Stimulated activated naive CD8-positive, alpha-beta T cell treated with anti-CD3 and anti-CD28 coated beads, Interleukin-15, Interleukin-2, amounts not matched to agents 100 U/mL and 50 U/mL, for 24 hours (primary cell): Measurements from ENCODE around the gene UNC45B.
A peak's percentile ranks its signal among the peaks of the same experiment; 100 is the strongest.
"Not testable (repeated sequence)": the region's sequence is repeated elsewhere in the genome, so short reads cannot be mapped to it uniquely, and the experiment has no call there.

Experiments used
- ATAC-seq: fragments of 150-1000 bp; cut with Tn5 transposase; one replicate; pipeline ENCODE4 v1.10.0; 2021
- DNase-seq: peaks from one replicate; pipeline ENCODE4 v3.0.0; 2021

UNC45B gene

GRCh38 chr17:35147375-35147905 lies at the start of gene UNC45B:
TSS of gene UNC45B (plus strand) at chr17:35147817. CDS start at chr17:35148264, 447 bp downstream.
- no peak for ATAC-seq

GRCh38 chr17:35099908-35100307 lies 47.7 kb upstream of the UNC45B start:
- no peak for ATAC-seq
- DNase-seq, result no peak

More at GRCh38 chr17:35147375-35147905, at the start of gene UNC45B:
- DNase-seq, result no peak

GRCh38 chr17:35101036-35101435 lies 46.6 kb upstream of the UNC45B start:
- DNase-seq, result no peak
- ATAC-seq, result no peak

- ATAC-seq (no peak), DNase-seq (no peak)
Observed at GRCh38 chr17:35101725-35102124, 45.9 kb upstream of the UNC45B start.

GRCh38 chr17:35103271-35103670 lies 44.3 kb upstream of the UNC45B start:
- DNase-seq, result no peak

GRCh38 chr17:35104844-35105450 lies 42.7 kb upstream of the UNC45B start:
- ATAC-seq, result no peak

More at GRCh38 chr17:35103271-35103670, 44.3 kb upstream of the UNC45B start:
- no peak for ATAC-seq

GRCh38 chr17:35110791-35111190 lies 36.8 kb upstream of the UNC45B start:
- not testable (repeated sequence) for DNase-seq, ATAC-seq

More at GRCh38 chr17:35104844-35105450, 42.7 kb upstream of the UNC45B start:
- no peak for DNase-seq

- ATAC-seq (no peak), DNase-seq (no peak)
Observed at GRCh38 chr17:35116845-35117244, 30.8 kb upstream of the UNC45B start.

GRCh38 chr17:35117984-35118383 lies 29.6 kb upstream of the UNC45B start:
- ATAC-seq, result no peak
- DNase-seq, result no peak

- peak; percentile 85 for DNase-seq
- ATAC-seq, result peak; percentile 91
Observed at GRCh38 chr17:35119370-35120165, 28.0 kb upstream of the UNC45B start, which contains the start of gene RAD51D. TSS of gene RAD51D (minus strand) at chr17:35119860. CDS start at chr17:35119613, 247 bp downstream.

GRCh38 chr17:35121315-35121714 lies 26.3 kb upstream of the UNC45B start, which contains the start of gene FNDC8:
TSS of gene FNDC8 (plus strand) at chr17:35121615. CDS start at chr17:35121694, 79 bp downstream.
- no peak for ATAC-seq
- no peak for DNase-seq

GRCh38 chr17:35127751-35128514 lies 19.7 kb upstream of the UNC45B start:
- DNase-seq (no peak), ATAC-seq (no peak)

GRCh38 chr17:35129154-35129972 lies 18.3 kb upstream of the UNC45B start:
- no peak for DNase-seq
- no peak for ATAC-seq

- ATAC-seq (no peak), DNase-seq (no peak)
Observed at GRCh38 chr17:35129973-35130351, 17.7 kb upstream of the UNC45B start.

GRCh38 chr17:35130392-35130791 lies 17.2 kb upstream of the UNC45B start:
- DNase-seq (no peak), ATAC-seq (no peak)

- ATAC-seq (peak; percentile 6), DNase-seq (no peak)
Observed at GRCh38 chr17:35132099-35132498, 15.5 kb upstream of the UNC45B start.

GRCh38 chr17:35132816-35133550 lies 14.6 kb upstream of the UNC45B start:
- ATAC-seq (no peak), DNase-seq (no peak)

GRCh38 chr17:35135322-35135721 lies 12.3 kb upstream of the UNC45B start:
- no peak for DNase-seq
- no peak for ATAC-seq

- DNase-seq (no peak), ATAC-seq (no peak)
Observed at GRCh38 chr17:35138218-35138617, 9.4 kb upstream of the UNC45B start.

- ATAC-seq, result peak; percentile 91
Observed at GRCh38 chr17:35141681-35142466, 5.7 kb upstream of the UNC45B start, which contains the start of gene NLE1. TSS of gene NLE1 (minus strand) at chr17:35142303. CDS start at chr17:35142275, 28 bp downstream.

More at GRCh38 chr17:35141681-35142466, 5.7 kb upstream of the UNC45B start, which contains the start of gene NLE1:
- peak; percentile 94 for DNase-seq
